Gastroesophageal sphincter (tissue), 4 donors: ENCODE results near the gene TMTC4. TPM values are rescaled to one million over a fixed set of nuclear protein-coding genes. Genes with fewer than 3 reads are reported as not detected.
"Not testable (repeated sequence)": the region's sequence is repeated elsewhere in the genome, so short reads cannot be mapped to it uniquely, and the experiment has no call there.

ENCODE experiments used
- ATAC-seq: fragments of 150-250 bp; one replicate; pipeline ENCODE4 v1.9.1; 2016; ENCODE audit warnings: mild to moderate bottlenecking, moderate library complexity
- H3K27ac ChIP-seq, 4 donors: fragments of 200-600 bp; sonication (generic) in 3 of 4; 1 replicate in 3 of 4; 2 replicates in 1 of 4; pipeline ENCODE4 v1.5.1; 2016 to 2019
- H3K27me3 ChIP-seq: fragments of 200-600 bp; sonication (generic); one replicate; pipeline ENCODE4 v1.5.1; 2019
- H3K36me3 ChIP-seq, 2 donors: fragments of 200-600 bp; sonication (generic); one replicate each; pipeline ENCODE4 v1.5.1; 2019; ENCODE audit warnings: control low read depth in 1 of 2
- H3K4me1 ChIP-seq, 3 donors: fragments of 200-600 bp; sonication (generic); 1 replicate in 2 of 3; 2 replicates in 1 of 3; pipeline ENCODE4 v1.5.1; 2016 to 2019; ENCODE audit warnings: control low read depth in 2 of 3
- H3K4me3 ChIP-seq, 2 donors: fragments of 200-600 bp; sonication (generic); one replicate each; pipeline ENCODE4 v1.5.1; 2019; ENCODE audit warnings: mild to moderate bottlenecking in 1 of 2, moderate library complexity in 1 of 2
- H3K9me3 ChIP-seq, 3 donors: fragments of 200-600 bp; sonication (generic); one replicate each; pipeline ENCODE4 v1.5.1; 2017 to 2019; ENCODE audit warnings: control low read depth in 2 of 3
- EP300 ChIP-seq: sonication (generic); formaldehyde crosslinking; IDR thresholded peaks from one replicate; pipeline ENCODE4 v1.6.1; 2017; ENCODE audit warnings: antibody characterized with exemption, mild to moderate bottlenecking
- POLR2A ChIP-seq, 2 donors: fragments of 450-650 bp; IDR thresholded peaks; one replicate each; pipeline ENCODE4 v1.6.1; 2017; ENCODE audit warnings: antibody characterized with exemption in 2 of 2, mild to moderate bottlenecking in 2 of 2, moderate library complexity in 1 of 2
- POLR2AphosphoS5 ChIP-seq: sonication (generic); formaldehyde crosslinking; IDR thresholded peaks from one replicate; pipeline ENCODE4 v1.6.1; 2017; ENCODE audit warnings: antibody characterized with exemption
- WGBS, 2 donors: methylation state at CpG; one replicate each; pipeline ENCODE4 v1.1.5; 2018; ENCODE audit warnings: low coverage in 1 of 2; 5-methylcytosine and 5-hydroxymethylcytosine counted together
- total RNA-seq, 4 donors: library from RNA; depleted of rRNA; stranded (reverse); fragments of >200 nt; gene quantifications; one replicate each; pipeline ENCODE4 v1.1.0, GENCODE V29; 2016
- TF ChIP-seq, protein P1 (sequence below), 4 experiments: fragments of 200-600 bp in 2 of 4; fragments of 450-650 bp in 2 of 4; sonication (generic) in 1 of 4; IDR thresholded peaks; one replicate each; pipeline ENCODE4 v1.5.1; 2017 to 2019; ENCODE audit warnings: antibody characterized with exemption in 4 of 4, mild to moderate bottlenecking in 2 of 4, moderate library complexity in 2 of 4

The TMTC4 gene
- total RNA-seq, 4 donors from 2014 or later: 7.0 to 15.3 (median 10.0) TPM

GRCh38 chr13:100620792-100621191 lies 53.8 kb downstream of the TMTC4 start:
- no peak overlapping the region for H3K27ac ChIP-seq
- TF ChIP-seq, protein P1, sequence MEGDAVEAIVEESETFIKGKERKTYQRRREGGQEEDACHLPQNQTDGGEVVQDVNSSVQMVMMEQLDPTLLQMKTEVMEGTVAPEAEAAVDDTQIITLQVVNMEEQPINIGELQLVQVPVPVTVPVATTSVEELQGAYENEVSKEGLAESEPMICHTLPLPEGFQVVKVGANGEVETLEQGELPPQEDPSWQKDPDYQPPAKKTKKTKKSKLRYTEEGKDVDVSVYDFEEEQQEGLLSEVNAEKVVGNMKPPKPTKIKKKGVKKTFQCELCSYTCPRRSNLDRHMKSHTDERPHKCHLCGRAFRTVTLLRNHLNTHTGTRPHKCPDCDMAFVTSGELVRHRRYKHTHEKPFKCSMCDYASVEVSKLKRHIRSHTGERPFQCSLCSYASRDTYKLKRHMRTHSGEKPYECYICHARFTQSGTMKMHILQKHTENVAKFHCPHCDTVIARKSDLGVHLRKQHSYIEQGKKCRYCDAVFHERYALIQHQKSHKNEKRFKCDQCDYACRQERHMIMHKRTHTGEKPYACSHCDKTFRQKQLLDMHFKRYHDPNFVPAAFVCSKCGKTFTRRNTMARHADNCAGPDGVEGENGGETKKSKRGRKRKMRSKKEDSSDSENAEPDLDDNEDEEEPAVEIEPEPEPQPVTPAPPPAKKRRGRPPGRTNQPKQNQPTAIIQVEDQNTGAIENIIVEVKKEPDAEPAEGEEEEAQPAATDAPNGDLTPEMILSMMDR (IDR thresholded peaks at IDR 0.05): no peak
- TF ChIP-seq POLR2A (IDR thresholded peaks at IDR 0.05): no peak
- TF ChIP-seq EP300: no peak
- TF ChIP-seq POLR2AphosphoS5: no peak
- H3K27me3 ChIP-seq: no peaks in the 10 kb centered on the region
- no peak overlapping the region for H3K4me3 ChIP-seq
- no peaks in the 10 kb centered on the region for H3K9me3 ChIP-seq
- no peaks in the 10 kb centered on the region for H3K4me1 ChIP-seq
- ATAC-seq: no peak
- WGBS, 2 donors: 87 to 92% methylated on average over 2 to 4 of the region's 4 CpGs
- H3K36me3 ChIP-seq: peaks cover 0 to 48% of the 10 kb centered on the region in 2 donors

DNA sequence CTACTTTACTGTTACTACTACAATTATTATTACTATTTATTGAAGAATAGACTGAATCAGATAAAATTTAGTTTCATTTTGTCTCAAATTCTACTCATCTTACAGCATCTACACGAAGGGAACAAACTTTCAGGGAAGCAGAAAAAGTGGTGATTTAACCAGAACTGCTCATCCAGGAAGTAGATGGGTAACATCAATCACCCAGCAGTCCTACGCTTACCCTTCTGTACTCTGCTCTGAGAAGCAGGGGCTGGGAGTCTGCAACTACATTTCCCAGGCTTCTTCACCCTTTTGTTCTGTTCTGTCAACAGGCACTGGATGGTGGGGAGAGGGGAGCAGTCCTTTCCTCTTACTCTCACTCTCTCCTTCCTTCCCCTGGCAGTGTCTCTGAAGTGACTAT lies 54.7 kb downstream of the TMTC4 start:
- WGBS, 2 donors: 74 to 100% methylated on average over 2 of the region's 2 CpGs
- Histone ChIP-seq H3K27ac (no peak overlapping the region), H3K9me3 (no peaks in the 10 kb centered on the region), H3K4me1 (no peaks in the 10 kb centered on the region), H3K4me3 (no peak overlapping the region), H3K27me3 (no peaks in the 10 kb centered on the region), H3K36me3 (peaks cover 0 to 40% of the 10 kb centered on the region in 2 donors)
- ATAC-seq: no peak
- no peak for TF ChIP-seq EP300
- TF ChIP-seq POLR2A (IDR thresholded peaks at IDR 0.05): no peak
- no peak for TF ChIP-seq POLR2AphosphoS5
- TF ChIP-seq, protein P1 (IDR thresholded peaks at IDR 0.05): no peak

- H3K4me3 ChIP-seq, H3K4me1 ChIP-seq, ATAC-seq, H3K27ac ChIP-seq, H3K9me3 ChIP-seq, H3K27me3 ChIP-seq: not testable (repeated sequence)
- WGBS, 2 donors: no CpG with 5 or more reads among the region's 24 CpGs
- peaks cover 0 to 29% of the 10 kb centered on the region in 2 donors for H3K36me3 ChIP-seq
Measured at GRCh38 chr13:100618897-100619296, 55.7 kb downstream of the TMTC4 start.

GRCh38 chr13:100613031-100613430 lies 61.6 kb downstream of the TMTC4 start:
- WGBS, 2 donors: 82% methylated on average over 5 of the region's 5 CpGs
- Histone ChIP-seq H3K9me3 (no peaks in the 10 kb centered on the region), H3K4me1 (peaks cover 0 to 5% (median 0%) of the 10 kb centered on the region in 3 donors), H3K27ac (no peak overlapping the region), H3K4me3 (no peak overlapping the region), H3K36me3 (peaks cover 0 to 26% of the 10 kb centered on the region in 2 donors), H3K27me3 (no peaks in the 10 kb centered on the region)
- no peak for ATAC-seq
- TF ChIP-seq POLR2A (IDR thresholded peaks at IDR 0.05): no peak

DNA sequence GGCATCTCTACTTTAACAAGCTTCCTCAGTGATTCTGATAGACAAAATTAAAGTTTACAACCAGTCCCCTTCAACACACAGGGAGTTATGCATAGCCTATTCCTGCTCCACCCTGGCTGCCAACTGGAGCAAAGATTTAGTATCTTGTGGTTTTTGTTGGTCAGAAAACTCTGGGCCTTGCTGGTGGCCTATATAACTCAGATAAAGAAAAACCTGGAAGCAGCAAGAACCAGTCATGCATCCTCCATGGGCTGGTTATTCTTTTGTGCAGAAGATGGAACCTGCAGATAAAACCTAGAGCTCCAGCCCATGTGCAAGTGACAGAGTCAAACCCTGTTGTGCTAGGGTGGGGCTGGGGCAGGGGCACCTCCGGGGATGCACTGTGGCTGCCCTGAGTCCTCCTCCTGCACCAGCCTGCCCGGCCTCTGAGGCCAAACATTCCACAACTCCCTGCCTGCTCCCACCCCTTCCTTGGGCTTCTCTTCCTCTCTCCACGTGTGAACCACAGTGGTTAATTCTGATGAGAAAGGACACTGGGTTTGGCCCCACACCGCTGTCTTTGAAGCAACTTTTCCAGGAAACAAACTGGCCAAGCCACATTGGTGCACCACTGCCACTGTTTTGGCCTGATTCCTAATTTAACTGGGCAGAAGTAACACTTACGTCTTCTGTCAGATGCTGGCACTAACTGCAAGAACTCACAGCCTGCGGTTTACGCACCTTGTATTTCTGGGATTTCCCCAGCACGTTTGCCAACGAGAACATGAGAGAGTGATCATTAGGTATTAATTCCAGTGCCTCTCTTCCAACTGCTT lies 62.7 kb downstream of the TMTC4 start:
- no peak overlapping the region for H3K27ac ChIP-seq
- H3K4me1 ChIP-seq: peaks cover 0 to 5% (median 0%) of the 10 kb centered on the region in 3 donors
- 25 to 47% methylated on average over 2 to 4 of the region's 9 CpGs for WGBS, 2 donors
- TF ChIP-seq POLR2A (IDR thresholded peaks at IDR 0.05) (no peak), POLR2AphosphoS5 (peak; percentile 28)
- TF ChIP-seq, protein P1 (IDR thresholded peaks at IDR 0.05): no peak
- no peaks in the 10 kb centered on the region for H3K27me3 ChIP-seq
- no peaks in the 10 kb centered on the region for H3K9me3 ChIP-seq
- H3K4me3 ChIP-seq: no peak overlapping the region
- peaks cover 0 to 28% of the 10 kb centered on the region in 2 donors for H3K36me3 ChIP-seq
- no peak for ATAC-seq
